Measurements from ENCODE around the gene GLIS2.
A peak's percentile ranks its signal among the peaks of the same experiment; 100 is the strongest.
"Not testable (repeated sequence)": the region's sequence is repeated elsewhere in the genome, so short reads cannot be mapped to it uniquely, and the experiment has no call there.

The GLIS2 gene

GRCh38 chr16:4336701-4337539 lies 21.1 kb downstream of the GLIS2 start:
- DNase-seq = no peak

- DNase-seq = no peak
Observed at GRCh38 chr16:4337540-4338088, 21.7 kb downstream of the GLIS2 start.

GRCh38 chr16:4338125-4338582 lies 22.3 kb downstream of the GLIS2 start:
- no peak for DNase-seq

- DNase-seq = no peak
Observed at GRCh38 chr16:4338712-4339299, 22.9 kb downstream of the GLIS2 start.

GRCh38 chr16:4339455-4339854 lies 23.6 kb downstream of the GLIS2 start:
- no peak for DNase-seq

GRCh38 chr16:4339909-4340308 lies 24.0 kb downstream of the GLIS2 start:
- DNase-seq = peak; percentile 45

- no peak for DNase-seq
Observed at GRCh38 chr16:4340443-4340842, 24.6 kb downstream of the GLIS2 start.

- no peak for DNase-seq
Observed at GRCh38 chr16:4341250-4341649, 25.4 kb downstream of the GLIS2 start.

- no peak for DNase-seq
Observed at GRCh38 chr16:4342866-4343744, 27.2 kb downstream of the GLIS2 start.

- not testable (repeated sequence) for DNase-seq
Observed at GRCh38 chr16:4344300-4344982, 28.6 kb downstream of the GLIS2 start.

GRCh38 chr16:4344983-4345835 lies 29.3 kb downstream of the GLIS2 start:
- no peak for DNase-seq

- no peak for DNase-seq
Observed at GRCh38 chr16:4345836-4346781, 30.2 kb downstream of the GLIS2 start.

- DNase-seq = no peak
Observed at GRCh38 chr16:4347010-4347409, 31.1 kb downstream of the GLIS2 start.

- DNase-seq = no peak
Observed at GRCh38 chr16:4347765-4348509, 32.1 kb downstream of the GLIS2 start.

- DNase-seq = no peak
Observed at GRCh38 chr16:4349332-4349731, 33.5 kb downstream of the GLIS2 start.

GRCh38 chr16:4350365-4350786 lies 34.5 kb downstream of the GLIS2 start:
- no peak for DNase-seq

GRCh38 chr16:4350787-4351659 lies 35.2 kb downstream of the GLIS2 start, which contains the start of gene PAM16:
Gene PAM16, minus strand, starts transcription at chr16:4351321. Its CDS starts 87 bp downstream, at chr16:4351234.
- DNase-seq = peak; percentile 93

GRCh38 chr16:4351880-4352279 lies 36.0 kb downstream of the GLIS2 start:
- peak; percentile 65 for DNase-seq
